ENCODE results near the gene RIMBP2. TPM values are rescaled to one million over a fixed set of nuclear protein-coding genes. Genes with fewer than 3 reads are reported as not detected.

The RIMBP2 gene
- total RNA-seq, 1 donor from 2014 or later = 0.09 TPM

GRCh38 chr12:130350715-130351114 lies 365.4 kb downstream of the RIMBP2 start:
- TF ChIP-seq CTCF (IDR thresholded peaks at IDR 0.05) = no peak
- ATAC-seq = no peak

DNA sequence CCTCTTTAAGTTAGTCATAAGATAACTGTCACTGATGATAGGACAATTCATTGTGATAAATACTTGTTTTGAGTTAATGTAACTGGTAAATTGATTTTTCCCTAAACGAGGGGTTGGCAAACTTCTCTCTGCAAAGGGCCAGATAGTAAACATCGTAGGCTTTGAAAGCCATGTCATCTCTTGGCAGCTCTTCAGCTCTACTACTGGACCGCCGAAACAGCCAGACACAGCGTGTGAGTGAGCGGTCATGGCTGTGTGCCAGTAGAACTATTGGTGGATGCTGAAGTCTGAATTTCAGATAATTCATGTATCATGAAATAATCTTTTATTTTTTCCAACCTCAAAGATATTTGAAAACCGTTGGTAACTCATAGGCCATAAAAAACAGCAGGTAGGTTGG lies 368.5 kb downstream of the RIMBP2 start:
- DNase-seq = no peak
- TF ChIP-seq CTCF (IDR thresholded peaks at IDR 0.05) = no peak
- Histone ChIP-seq H3K36me3 (no peaks in the 10 kb centered on the region), H3K27ac (no peak overlapping the region), H3K27me3 (peaks cover 5% of the 10 kb centered on the region), H3K4me1 (peaks cover 3% of the 10 kb centered on the region), H3K9me3 (no peaks in the 10 kb centered on the region), H3K4me3 (no peak overlapping the region)
- ATAC-seq = no peak
- intact Hi-C loops (cut with DNase I) = no loop called here

More at GRCh38 chr12:130350715-130351114, 365.4 kb downstream of the RIMBP2 start:
- intact Hi-C loops (cut with DNase I) = no loop called here
- no peak for DNase-seq
- Histone ChIP-seq H3K4me3 (no peak overlapping the region), H3K27me3 (peaks cover 14% of the 10 kb centered on the region), H3K27ac (no peak overlapping the region), H3K9me3 (no peaks in the 10 kb centered on the region), H3K36me3 (no peaks in the 10 kb centered on the region), H3K4me1 (no peaks in the 10 kb centered on the region)

Other genes with a start within 250 kb of the RIMBP2 start
- 23.6 TPM for gene STX2, start 123.0 kb upstream of the RIMBP2 start, total RNA-seq
- gene RAN, start 155.8 kb upstream of the RIMBP2 start, total RNA-seq = 310 TPM
- 113 TPM for gene ADGRD1, start 237.6 kb upstream of the RIMBP2 start, total RNA-seq